Stimulated activated CD4-positive, alpha-beta T cell treated with anti-CD3 and anti-CD28 coated beads, Interleukin-12 subunit alpha, Interleukin-12 subunit beta, amount 100 ng/mL, for 48 hours (primary cell): Measurements from ENCODE around the gene ADGRL3.
"Not testable (repeated sequence)": the region's sequence is repeated elsewhere in the genome, so short reads cannot be mapped to it uniquely, and the experiment has no call there.

Source experiments
- DNase-seq, 3 donors: peaks; one replicate each; pipeline ENCODE4 v3.0.0-alpha.2; 2020; ENCODE audit warnings: low read depth in 2 of 3, low spot score in 1 of 3

ADGRL3 gene

GRCh38 chr4:61485056-61485455 is 284.9 kb downstream of the ADGRL3 start:
- no peak for DNase-seq

GRCh38 chr4:61489927-61490326 is 289.8 kb downstream of the ADGRL3 start:
- DNase-seq: no peak

GRCh38 chr4:61493041-61493440 is 292.9 kb downstream of the ADGRL3 start:
- DNase-seq: no peak

GRCh38 chr4:61493470-61493869 is 293.3 kb downstream of the ADGRL3 start:
- no peak for DNase-seq

DNA sequence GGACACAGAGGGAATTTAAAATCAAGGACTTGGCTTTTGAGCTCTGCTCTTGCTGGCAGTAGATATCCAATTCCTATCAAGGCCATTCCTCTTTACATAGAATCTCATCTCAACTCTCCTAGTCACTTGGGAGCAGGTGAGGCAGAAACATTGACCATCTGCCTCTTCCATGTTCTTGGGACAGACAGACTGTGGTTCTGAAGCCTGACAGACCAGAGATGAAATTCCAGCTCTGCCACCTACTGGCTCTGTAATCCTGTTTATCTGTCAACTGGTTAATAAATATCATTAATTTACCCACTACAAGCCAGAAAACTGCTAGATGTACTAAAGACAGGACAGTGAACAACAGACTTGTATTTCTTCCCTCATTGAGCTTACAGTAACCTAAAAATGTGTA is 300.8 kb downstream of the ADGRL3 start:
- DNase-seq: no peak

- no peak for DNase-seq
These were observed 301.7 kb downstream of the ADGRL3 start for GRCh38 chr4:61501812-61502211.

DNA sequence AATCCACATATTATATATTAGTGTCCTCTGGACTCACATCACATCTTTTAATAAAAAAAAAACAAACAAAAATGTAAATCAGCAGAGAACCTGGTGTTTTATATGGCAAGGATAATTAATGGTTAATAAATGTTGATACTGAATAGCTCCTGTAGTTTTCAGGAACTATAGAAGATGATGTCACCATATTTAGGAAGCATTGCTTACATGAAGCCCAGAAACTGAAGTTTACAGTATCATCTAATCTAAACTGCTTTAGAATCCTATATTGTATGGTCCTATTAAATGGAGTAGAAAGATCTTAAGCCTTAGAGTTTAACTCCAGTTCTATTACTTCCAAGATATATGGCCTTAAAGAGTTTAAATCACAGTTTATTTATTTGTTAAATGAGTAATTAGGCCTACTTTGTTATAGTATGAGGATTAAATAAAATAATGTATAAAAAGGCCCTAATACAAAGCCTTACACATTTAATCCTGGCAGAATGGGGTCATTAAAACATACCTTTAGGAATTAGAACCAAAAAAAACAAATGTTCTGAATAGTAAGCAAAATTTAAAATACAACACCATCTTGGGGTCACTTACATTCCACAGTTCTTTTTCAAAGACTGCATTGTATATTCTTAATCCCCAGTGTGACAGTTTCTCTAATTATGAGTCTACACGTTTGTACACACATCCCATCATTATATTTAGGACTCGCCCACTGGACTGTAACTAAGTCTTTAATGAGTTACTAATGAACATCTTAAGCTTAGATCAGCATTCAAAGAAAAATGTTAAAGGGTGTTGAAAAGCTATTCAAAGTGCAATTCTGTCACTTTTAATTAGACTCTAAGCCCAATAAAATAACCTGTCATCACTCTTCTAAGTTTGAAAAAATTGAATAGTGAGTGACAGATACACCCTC is 305.9 kb downstream of the ADGRL3 start:
- no peak for DNase-seq

GRCh38 chr4:61507091-61507490 is 307.0 kb downstream of the ADGRL3 start:
- no peak for DNase-seq

DNA sequence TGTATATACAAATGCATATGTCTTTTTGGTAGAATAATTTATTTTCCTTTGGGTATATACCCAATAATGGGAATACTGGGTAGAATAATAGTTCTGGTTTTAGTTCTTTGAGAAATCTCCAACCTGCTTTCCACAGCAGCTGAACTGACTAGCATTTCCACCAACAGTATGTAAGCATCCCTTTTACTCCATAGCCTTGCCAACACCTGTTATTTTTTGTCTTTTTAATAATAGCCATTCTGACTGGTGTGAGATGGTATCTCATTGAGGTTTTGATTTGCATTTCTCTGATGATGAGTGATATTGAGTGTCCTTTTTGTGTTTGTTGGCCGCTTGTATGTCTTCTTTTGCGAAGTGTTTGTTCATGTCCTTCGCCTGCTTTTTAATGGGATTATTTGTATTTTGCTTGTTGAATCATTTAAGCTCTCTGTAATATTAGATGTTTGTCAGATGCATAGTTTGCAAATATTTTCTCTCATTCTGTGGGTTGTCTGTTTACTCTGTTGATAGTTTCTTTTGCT is 309.7 kb downstream of the ADGRL3 start:
- not testable (repeated sequence) for DNase-seq

GRCh38 chr4:61511716-61512488 is 311.8 kb downstream of the ADGRL3 start:
- DNase-seq: no peak

DNA sequence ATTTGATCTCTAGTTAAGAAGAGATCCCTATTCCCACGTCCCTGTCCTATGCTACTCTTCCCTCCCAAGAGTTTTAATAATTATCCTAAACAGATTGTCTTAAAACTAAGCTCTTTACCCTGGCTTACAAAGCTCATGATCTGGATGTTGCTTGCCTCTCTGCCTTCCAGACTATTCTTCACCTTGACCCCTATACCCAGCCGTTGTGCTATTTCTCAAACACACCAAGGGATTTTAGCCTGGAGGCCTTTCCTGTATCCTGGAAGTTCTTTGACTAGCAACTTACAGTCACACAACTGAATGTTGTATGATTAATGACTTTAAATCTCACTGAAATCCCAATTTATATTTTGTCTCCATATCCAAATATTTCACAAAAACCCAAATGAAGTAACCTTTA is 314.9 kb downstream of the ADGRL3 start:
- no peak for DNase-seq

GRCh38 chr4:61517144-61517543 is 317.0 kb downstream of the ADGRL3 start:
- no peak for DNase-seq

DNA sequence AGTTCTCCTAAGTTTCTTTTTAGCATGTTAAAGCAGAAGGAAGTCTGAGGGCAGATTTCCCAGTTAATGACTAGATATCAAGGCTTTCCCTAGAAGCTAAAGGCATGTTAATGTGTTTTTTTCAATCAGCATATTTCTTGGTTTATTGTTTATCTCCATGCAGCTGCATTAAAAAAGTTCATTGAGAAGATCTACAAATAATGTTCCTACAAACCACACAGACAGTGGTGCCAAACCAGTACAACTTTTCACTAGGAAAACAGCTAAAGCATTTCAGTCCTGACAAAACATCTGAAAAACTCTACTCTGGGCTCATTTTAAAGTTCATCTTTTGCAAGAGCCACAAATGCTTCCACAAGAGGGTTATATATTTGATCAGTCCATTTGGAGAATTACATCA is 320.0 kb downstream of the ADGRL3 start:
- no peak for DNase-seq

DNA sequence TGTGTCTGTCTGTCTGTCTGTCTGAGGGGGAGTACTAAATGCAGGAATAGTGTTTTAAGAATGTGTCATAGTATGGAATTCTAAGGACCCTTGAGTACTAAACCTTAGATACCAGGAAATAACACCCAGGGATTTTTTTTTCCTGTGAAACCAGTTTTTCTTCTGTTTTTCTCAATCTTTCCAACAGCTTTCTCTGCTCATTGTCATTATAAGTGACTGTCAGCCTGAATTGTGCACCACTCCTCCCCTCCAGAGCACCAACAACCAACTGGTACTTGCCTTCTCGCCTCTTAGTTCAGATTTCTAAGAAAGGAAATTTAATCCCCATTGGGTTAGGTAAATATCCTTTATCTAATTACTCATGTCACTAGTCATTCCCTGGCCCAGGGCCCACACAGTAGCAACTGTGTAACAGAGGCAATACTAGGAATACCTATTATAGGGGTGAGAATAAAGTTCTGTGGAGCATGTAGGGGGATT is 320.6 kb downstream of the ADGRL3 start:
- DNase-seq: no peak

DNA sequence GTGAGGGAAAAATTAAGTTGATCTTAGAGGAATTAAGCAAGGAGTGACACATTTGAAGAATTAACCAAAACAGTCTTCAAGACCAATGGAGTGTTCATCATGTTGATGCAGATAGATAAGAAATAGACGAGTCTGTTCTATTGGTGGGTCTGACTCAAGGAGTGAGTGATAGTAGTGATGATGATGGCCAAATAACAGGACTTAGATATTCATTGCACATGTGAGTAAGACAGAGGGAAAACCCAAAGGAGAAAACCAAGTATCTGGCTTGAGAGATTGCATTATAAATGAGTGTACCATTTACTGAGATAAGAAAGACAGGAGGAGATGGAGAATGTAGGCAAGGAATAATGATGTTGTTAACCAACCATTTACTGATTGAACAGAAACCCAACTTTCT is 321.3 kb downstream of the ADGRL3 start:
- no peak for DNase-seq

DNA sequence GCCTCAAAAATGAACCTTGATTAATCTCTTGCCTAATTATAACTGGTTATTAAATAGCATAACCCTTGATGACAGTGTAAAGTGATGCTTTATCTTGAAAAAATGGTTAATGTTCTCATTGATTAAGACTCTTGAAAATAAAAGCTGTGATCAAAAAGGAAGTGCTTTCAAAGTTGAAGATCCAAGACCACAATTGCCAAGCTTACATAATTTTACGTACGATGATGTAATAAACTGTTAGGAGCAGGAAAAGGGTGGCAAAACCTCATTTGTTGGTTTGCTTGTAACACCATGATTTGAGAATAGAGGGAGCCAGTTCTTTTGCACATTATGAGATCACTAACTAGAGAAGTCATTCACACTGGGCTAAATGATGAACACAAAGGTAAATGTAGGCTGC is 322.2 kb downstream of the ADGRL3 start:
- no peak for DNase-seq

- DNase-seq: no peak
These were observed 327.8 kb downstream of the ADGRL3 start for GRCh38 chr4:61527888-61528287.

GRCh38 chr4:61528595-61528994 is 328.5 kb downstream of the ADGRL3 start:
- DNase-seq: no peak

- DNase-seq: no peak
These were observed 331.1 kb downstream of the ADGRL3 start for GRCh38 chr4:61531188-61531587.

GRCh38 chr4:61532336-61533000 is 332.3 kb downstream of the ADGRL3 start:
- DNase-seq: no peak

DNA sequence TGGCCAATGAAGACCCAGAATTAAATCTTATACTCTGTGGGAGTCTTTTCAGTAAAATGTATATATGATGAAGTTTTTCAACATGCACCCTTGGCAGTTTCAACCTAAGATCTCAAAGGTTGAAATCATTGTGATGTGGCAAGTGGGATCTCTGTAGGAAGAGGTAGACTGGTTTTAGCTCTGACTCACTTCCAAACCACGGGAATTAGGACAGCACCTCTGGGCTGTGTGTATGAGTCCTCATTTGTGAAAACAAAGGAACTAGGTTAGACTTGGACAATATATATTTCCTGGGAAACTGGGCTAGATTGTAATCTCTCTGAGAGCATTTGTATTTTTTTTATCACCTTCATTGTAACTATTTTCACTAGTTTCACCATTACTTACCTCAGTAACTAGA is 333.0 kb downstream of the ADGRL3 start:
- no peak for DNase-seq
